NOMO-1 treated with DMSO at 0.1 percent for 48 hours (cell line): ENCODE data around the gene EFHC1.
"Not testable (repeated sequence)": the region's sequence is repeated elsewhere in the genome, so short reads cannot be mapped to it uniquely, and the experiment has no call there.

Experiments used
- DNase-seq: peaks from one replicate; lab custom pipeline; 2025; ENCODE audit not compliant: unreplicated experiment; lab: John Stamatoyannopoulos, UW

EFHC1 gene

GRCh38 chr6:52399511-52400312, 20.4 kb upstream of the EFHC1 start:
- DNase-seq: peak; percentile 48

- DNase-seq: no peak
Observed at GRCh38 chr6:52400313-52401041, 19.7 kb upstream of the EFHC1 start.

- no peak for DNase-seq
Observed at GRCh38 chr6:52403086-52403485, 17.1 kb upstream of the EFHC1 start.

- DNase-seq: no peak
Observed at GRCh38 chr6:52403627-52404026, 16.5 kb upstream of the EFHC1 start.

GRCh38 chr6:52405243-52405642, 14.9 kb upstream of the EFHC1 start:
- DNase-seq: no peak

GRCh38 chr6:52407467-52407866, 12.7 kb upstream of the EFHC1 start:
- DNase-seq: peak; percentile 29

GRCh38 chr6:52409499-52409898, 10.6 kb upstream of the EFHC1 start:
- DNase-seq: no peak

- no peak for DNase-seq
Observed at GRCh38 chr6:52410979-52411378, 9.2 kb upstream of the EFHC1 start.

- no peak for DNase-seq
Observed at GRCh38 chr6:52411911-52412310, 8.2 kb upstream of the EFHC1 start.

- peak; percentile 9 for DNase-seq
Observed at GRCh38 chr6:52415333-52415732, 4.8 kb upstream of the EFHC1 start.

GRCh38 chr6:52415917-52416628, 4.1 kb upstream of the EFHC1 start:
- DNase-seq: peak; percentile 30

- DNase-seq: peak; percentile 48
Observed at GRCh38 chr6:52416629-52417151, 3.5 kb upstream of the EFHC1 start.

GRCh38 chr6:52417675-52418111, 2.4 kb upstream of the EFHC1 start:
- DNase-seq: no peak

- no peak for DNase-seq
Observed at GRCh38 chr6:52418606-52419005, 1.5 kb upstream of the EFHC1 start.

GRCh38 chr6:52420668-52421358, 671 bp downstream of the EFHC1 start:
- no peak for DNase-seq

GRCh38 chr6:52422156-52422555, 2.0 kb downstream of the EFHC1 start:
- DNase-seq: no peak

GRCh38 chr6:52423448-52423847, 3.3 kb downstream of the EFHC1 start:
- DNase-seq: no peak

GRCh38 chr6:52423971-52424381, 3.8 kb downstream of the EFHC1 start:
- no peak for DNase-seq

- no peak for DNase-seq
Observed at GRCh38 chr6:52424513-52424912, 4.4 kb downstream of the EFHC1 start.

GRCh38 chr6:52426667-52427066, 6.5 kb downstream of the EFHC1 start:
- DNase-seq: no peak

- not testable (repeated sequence) for DNase-seq
Observed at GRCh38 chr6:52433294-52433693, 13.2 kb downstream of the EFHC1 start.
